ENCODE measurements around the gene NEO1.

- TF ChIP-seq CTCF (optimal IDR thresholded peaks at IDR 0.05 in 1 of 3, IDR thresholded peaks at IDR 0.05 in 1 of 3, conservative IDR thresholded peaks at IDR 0.05 in 1 of 3; ENCODE audit: extremely low read depth in 1 of 3, insufficient read depth in 2 of 3, low read length in 3 of 3) (no peak), EZH2 (IDR thresholded peaks at IDR 0.05; ENCODE audit: low read length) (no peak)
Observed at GRCh38 chr15:73024168-73024567, 28.1 kb upstream of the NEO1 start.

Measured in keratinocyte (primary cell).